SW 1271 (cell line): Measurements from ENCODE around the gene HLA-E.
A peak's percentile ranks its signal among the peaks of the same experiment; 100 is the strongest.
"Not testable (repeated sequence)": the region's sequence is repeated elsewhere in the genome, so short reads cannot be mapped to it uniquely, and the experiment has no call there.

Experiments
- DNase-seq, 2 experiments: peaks; one replicate each; lab custom pipeline; 2025; lab: John Stamatoyannopoulos, UW

Gene HLA-E

GRCh38 chr6:30507849-30508827 lies 18.8 kb downstream of the HLA-E start:
- no peak for DNase-seq

DNA sequence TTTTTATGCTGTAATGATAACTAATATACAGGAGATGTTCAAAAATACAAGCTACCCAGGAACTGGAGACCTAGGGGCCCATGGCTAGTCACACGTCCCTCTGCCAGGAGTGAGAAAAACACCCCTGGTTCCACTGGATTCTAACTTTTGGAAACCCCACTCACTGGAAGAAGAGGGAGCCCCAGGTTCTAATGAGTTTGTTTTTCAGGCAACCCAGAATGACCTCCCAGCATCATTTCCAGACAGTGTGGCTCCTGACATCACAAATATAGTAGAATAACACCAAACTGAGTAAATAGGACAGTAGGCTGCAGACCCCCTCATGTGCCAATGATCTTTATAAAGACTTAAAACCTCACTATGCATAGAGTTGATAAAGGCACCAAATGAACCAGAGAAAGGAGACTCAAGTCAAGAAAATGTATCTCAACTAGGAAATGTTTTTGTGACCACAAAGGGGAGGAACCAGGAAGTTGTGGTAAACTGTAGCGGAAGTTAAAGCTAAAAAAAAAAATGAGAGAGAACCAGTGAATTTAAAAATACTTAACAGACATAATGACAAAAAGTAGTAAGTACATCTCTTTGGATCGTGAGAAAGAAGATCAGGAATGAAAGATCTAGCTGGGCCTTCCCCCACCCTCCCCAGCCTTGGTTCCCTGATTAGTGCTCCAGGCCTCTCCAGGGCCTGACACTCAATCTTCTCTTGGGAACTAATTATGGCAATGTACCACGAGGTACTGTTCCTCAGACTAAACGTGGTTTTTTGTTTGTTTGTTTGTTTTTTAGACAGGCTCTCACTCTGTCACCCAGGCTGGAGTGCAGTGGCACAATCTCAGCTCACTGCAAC lies 19.8 kb downstream of the HLA-E start:
- DNase-seq = peak; percentile 5 to 40

GRCh38 chr6:30510419-30511168 lies 21.3 kb downstream of the HLA-E start:
- DNase-seq = no peak

DNA sequence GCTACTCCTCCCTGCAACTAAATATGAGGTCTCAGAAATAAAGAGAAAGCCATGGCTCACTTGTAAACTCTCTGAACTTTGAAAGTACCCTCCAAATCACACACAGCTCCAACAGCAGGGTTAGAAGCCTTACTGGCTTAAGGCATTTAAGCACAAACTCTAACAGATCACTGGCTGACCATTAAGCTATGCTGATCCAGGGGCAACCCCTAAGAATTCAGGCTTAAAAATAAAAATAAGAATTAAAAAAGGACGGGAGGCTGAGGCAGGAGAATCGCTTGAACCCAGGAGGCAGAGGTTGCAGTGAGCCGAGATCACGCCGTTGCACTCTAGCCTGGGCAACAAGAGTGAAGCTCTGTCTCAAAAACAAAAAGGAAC lies 21.8 kb downstream of the HLA-E start:
- DNase-seq = no peak

DNA sequence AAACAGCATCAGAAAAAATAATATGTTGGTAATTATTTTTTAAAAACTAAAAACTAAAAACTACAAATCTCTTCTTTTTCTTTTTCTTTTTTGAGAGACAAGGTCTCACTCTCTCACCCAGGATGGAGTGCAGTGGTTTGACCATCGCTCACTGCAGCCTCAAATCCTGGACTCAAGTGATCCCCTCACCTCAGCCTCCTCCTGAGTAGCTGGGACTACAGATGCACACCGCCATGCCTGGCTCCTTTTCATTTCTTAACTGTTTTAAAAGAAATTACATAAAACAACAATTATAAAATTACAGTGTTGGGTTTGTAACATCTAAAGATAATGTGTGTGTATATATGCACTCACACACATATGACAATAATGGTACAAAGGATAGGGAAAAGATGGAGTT lies 24.1 kb downstream of the HLA-E start:
- DNase-seq = no peak

DNA sequence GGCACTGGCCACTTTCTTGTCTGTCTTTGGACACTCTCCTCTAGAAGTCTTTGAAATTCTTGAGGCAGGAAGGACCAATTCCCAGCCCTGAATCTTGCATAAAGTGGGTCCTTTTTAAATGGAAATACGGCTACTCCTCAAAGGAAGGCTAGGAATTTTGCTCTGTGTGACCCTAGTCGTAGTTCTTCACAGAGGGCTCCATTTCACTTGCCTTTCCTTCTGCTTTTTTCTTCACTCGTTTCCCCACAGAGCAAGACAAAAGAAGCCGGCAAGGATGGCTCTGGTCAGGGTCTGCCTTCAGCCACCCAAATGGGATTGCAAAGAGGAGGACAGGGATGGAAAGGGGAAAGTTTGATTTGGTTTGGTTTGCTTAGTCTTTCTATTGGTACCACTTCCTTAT lies 25.8 kb downstream of the HLA-E start:
- DNase-seq = no peak

- DNase-seq = peak; percentile 58 to 78
Observed at GRCh38 chr6:30515944-30516753, 26.8 kb downstream of the HLA-E start.

DNA sequence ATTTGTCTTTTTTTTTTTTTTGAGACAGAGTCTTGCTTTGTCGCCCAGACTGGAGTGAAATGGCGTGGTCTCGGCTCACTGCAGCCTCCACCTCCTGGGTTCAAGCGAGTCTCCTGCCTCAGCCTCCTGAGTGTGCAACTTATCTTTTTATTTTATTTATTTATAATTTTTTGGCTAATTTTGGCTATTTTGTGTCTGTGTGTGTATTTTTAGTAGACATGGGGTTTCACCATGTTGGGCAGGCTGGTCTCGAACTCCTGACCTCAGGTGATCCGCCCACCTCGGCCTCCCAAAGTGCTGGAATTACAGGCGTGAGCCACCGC lies 27.4 kb downstream of the HLA-E start:
- not testable (repeated sequence) for DNase-seq

GRCh38 chr6:30517767-30518504 lies 28.6 kb downstream of the HLA-E start:
- not testable (repeated sequence) for DNase-seq

- DNase-seq = not testable (repeated sequence)
Observed at GRCh38 chr6:30518505-30519145, 29.3 kb downstream of the HLA-E start.

GRCh38 chr6:30520522-30520921 lies 31.2 kb downstream of the HLA-E start:
- DNase-seq = no peak

- not testable (repeated sequence) for DNase-seq
Observed at GRCh38 chr6:30521082-30521481, 31.8 kb downstream of the HLA-E start.

- DNase-seq = not testable (repeated sequence)
Observed at GRCh38 chr6:30521952-30522351, 32.6 kb downstream of the HLA-E start.

DNA sequence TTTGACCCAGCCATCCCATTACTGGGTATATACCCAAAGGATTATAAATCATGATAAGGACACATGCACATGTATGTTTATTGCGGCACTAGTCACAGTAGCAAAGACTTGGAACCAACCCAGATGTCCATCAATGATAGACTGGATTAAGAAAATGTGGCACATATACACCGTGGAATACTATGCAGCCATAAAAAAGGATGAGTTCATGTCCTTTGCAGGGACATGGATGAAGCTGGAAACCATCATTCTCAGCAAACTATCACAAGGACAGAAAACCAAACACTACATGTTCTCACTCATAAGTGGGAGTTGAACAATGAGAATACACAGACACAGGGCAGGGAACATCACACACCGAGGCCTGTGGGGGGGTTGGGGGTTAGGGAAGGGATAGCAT lies 37.1 kb downstream of the HLA-E start:
- DNase-seq = not testable (repeated sequence)

- not testable (repeated sequence) for DNase-seq
Observed at GRCh38 chr6:30529349-30529875, 40.1 kb downstream of the HLA-E start.

DNA sequence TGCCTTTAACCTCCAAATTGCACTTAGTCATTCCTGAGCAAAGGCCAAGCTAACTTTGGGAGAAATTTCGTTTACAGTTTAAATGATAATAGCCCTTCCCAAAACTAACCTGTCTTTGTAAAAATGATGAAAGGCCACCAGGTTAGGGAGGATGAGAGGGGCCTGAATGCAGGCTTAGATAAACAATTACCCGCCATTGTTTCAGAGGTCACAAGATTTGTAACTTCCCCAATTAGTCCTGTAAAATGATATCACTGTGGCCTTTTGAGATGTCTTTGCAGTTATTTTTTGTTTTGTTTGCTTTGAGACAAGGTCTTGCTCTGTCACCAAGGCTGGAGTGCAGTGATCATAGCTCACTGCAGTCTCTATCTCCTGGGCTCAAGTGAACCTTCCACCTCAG lies 40.7 kb downstream of the HLA-E start:
- DNase-seq = no peak

DNA sequence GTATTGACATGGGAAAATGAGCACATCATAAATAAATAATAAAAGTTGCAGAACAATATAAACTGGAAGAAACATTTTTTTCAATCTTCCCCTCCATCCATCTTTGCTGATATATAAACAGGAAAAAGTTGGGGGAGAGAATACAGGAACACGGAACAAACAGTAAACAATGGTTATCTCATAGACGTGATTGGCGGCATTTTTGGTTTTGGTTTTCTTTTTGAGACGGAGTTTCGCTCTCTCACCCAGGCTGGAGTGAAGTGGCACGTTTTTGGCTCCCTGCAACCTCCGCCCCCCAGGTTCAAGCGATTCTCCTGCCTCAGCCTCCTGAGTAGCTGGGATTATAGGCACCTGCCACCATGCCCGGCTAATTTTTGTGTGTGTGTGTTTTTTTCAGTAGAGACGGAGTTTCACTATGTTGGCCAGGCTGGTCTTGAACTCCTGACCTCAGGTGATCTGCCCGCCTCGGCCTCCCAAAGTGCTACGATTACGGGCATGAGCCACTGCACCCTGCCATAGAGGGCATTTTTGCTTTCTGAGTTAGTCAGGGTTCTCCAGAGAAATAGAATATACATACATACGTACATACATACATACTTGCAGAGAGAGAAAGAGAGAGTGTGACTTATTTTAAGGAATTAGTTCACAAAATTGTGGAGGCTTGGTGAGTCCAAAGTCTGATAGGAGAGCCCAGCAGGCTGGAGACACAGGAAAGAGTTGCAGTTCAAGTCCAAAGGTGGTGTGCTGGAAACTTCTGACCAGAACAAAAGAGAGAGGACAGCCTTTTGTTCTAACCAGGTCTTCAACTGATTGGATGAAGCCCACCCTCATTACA lies 44.4 kb downstream of the HLA-E start:
- no peak for DNase-seq

DNA sequence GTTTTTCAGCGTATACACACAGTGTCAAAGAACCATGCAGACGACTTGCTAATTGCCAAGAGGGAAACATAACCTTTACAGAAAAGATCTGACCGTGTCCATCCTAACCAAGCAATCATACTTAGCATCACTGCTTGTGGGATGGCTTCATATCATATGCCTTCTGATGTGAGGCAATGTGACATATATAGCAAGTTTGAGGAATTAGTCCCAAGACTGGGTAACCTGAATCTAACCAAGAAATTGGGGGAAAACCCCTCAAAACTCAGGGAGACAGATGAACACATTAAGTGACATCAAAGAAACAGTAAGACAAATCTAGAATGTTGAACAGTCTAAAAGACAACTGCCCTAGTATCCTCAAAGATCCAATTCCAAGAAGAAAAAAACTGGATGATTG lies 48.6 kb downstream of the HLA-E start:
- DNase-seq = no peak
